CD4-positive, CD25-positive, alpha-beta regulatory T cell (primary cell): ENCODE results near the gene FOXK1. TPM values are rescaled to one million over a fixed set of nuclear protein-coding genes. Genes with fewer than 3 reads are reported as not detected.

ENCODE experiments used
- ATAC-seq, 2 donors: fragments of 150-1000 bp; cut with Tn5 transposase; one replicate each; pipeline ENCODE4 v1.10.0; 2021; ENCODE audit warnings: low read depth in 2 of 2, moderate number of reproducible peaks in 2 of 2, moderate library complexity in 1 of 2
- DNase-seq, 3 donors: peaks; one replicate each; pipeline versions ENCODE4 v3.0.0 to v3.0.0-alpha.2; 2012 to 2022; ENCODE audit warnings: mixed read lengths in 1 of 3
- H3K27ac ChIP-seq: one replicate; pipeline ENCODE4 v1.7.0; 2013; ENCODE audit warnings: mild to moderate bottlenecking, low read length; ENCODE audit not compliant: insufficient read depth, poor library complexity, severe bottlenecking
- H3K27me3 ChIP-seq: one replicate; pipeline ENCODE4 v1.7.0; 2013; ENCODE audit warnings: low read length; ENCODE audit not compliant: control insufficient read depth, insufficient read depth
- H3K36me3 ChIP-seq: one replicate; pipeline ENCODE4 v1.7.0; 2013; ENCODE audit warnings: mild to moderate bottlenecking, low read length, moderate library complexity; ENCODE audit not compliant: control insufficient read depth, insufficient read depth
- H3K4me1 ChIP-seq: 2 replicates; pipeline ENCODE4 v1.7.0; 2013; ENCODE audit warnings: mild to moderate bottlenecking, low read length; ENCODE audit not compliant: insufficient read depth, control insufficient read depth, poor library complexity, severe bottlenecking
- H3K4me3 ChIP-seq: one replicate; pipeline ENCODE4 v1.7.0; 2013; ENCODE audit warnings: low read depth, mild to moderate bottlenecking, low read length, moderate library complexity
- H3K9me3 ChIP-seq, 2 experiments: 1 replicate in 1 of 2; 2 replicates in 1 of 2; pipeline ENCODE4 v1.7.0; 2013; ENCODE audit warnings: low read length in 2 of 2, mild to moderate bottlenecking in 1 of 2, moderate library complexity in 1 of 2; ENCODE audit not compliant: control insufficient read depth in 2 of 2
- H3K27ac Mint-ChIP-seq, 3 donors: one replicate each; pipeline ENCODE4 v1.8.0; 2020 to 2022; ENCODE audit warnings: mild to moderate bottlenecking in 3 of 3, mixed read lengths in 3 of 3, moderate library complexity in 2 of 3
- H3K27me3 Mint-ChIP-seq: one replicate; pipeline ENCODE4 v1.8.0; 2022; ENCODE audit warnings: mild to moderate bottlenecking, mixed read lengths
- H3K36me3 Mint-ChIP-seq: one replicate; pipeline ENCODE4 v1.8.0; 2020; ENCODE audit warnings: mixed read lengths
- H3K4me1 Mint-ChIP-seq, 4 donors: one replicate each; pipeline ENCODE4 v1.8.0; 2020 to 2022; ENCODE audit warnings: mixed read lengths in 4 of 4, mild to moderate bottlenecking in 1 of 4
- H3K4me3 Mint-ChIP-seq, 4 donors: one replicate each; pipeline ENCODE4 v1.8.0; 2020 to 2022; ENCODE audit warnings: mild to moderate bottlenecking in 4 of 4, mixed read lengths in 4 of 4, moderate library complexity in 3 of 4
- H3K9me3 Mint-ChIP-seq, 7 donors: one replicate each; pipeline ENCODE4 v1.8.0; 2020 to 2022; ENCODE audit warnings: mixed read lengths in 7 of 7, mild to moderate bottlenecking in 3 of 7, moderate library complexity in 2 of 7
- polyA plus RNA-seq, 4 donors: library from polyadenylated mRNA; unstranded; fragments of 300-500 nt; fragmentation: Illumina TruSeq; gene quantifications; one replicate each; pipeline ENCODE4 v1.2.3, GENCODE V29; 2021
- total RNA-seq: library from RNA; stranded (reverse); gene quantifications from one replicate; pipeline ENCODE4 v1.2.3, GENCODE V29; 2022

FOXK1 gene
- total and polyA plus RNA-seq, 5 donors from 2014 or later: 1.8 to 55.1 (median 2.7) TPM

DNA sequence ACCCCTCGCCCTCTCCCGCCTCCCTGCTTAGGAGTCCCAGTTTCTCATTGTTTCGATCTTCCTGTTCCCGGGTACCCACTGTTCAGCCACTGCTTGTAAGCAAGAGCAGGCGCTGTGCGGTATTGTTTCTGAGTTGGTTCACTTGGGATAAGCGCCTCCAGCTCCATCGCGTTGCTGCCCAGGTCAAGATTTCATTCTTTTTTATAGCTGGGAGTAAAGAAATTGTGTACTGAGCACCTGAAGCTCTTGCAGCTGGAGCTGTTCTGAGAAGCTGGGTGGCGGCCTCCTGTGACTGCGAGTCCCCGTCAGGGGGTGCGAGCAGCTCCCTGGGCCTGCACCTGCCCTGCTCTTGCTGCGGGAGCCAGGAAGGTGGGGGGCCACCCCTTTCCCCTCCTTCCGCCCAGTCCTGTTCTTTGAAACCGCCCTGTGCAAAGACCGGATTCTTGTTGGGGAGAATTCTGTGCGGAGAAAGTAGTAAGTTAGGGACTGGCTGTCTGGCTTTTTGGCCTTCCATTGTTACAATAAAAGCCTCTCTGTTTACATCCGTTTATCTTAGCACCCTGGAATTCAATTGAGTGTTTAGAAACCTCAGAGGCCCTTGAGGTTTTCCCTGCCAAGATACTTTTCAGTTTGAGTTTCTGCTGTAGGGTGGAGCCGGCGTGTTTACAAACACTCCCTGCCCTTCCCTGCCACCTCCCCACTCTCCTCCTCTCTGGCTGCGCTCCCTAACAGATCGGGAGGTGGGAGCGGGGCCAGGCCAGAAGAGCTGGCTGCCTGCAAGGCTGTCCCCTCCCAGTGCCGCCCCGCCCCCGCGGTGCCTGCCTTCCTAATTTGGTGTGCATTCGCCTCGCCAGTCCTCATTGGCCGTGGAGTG, 62.5 kb downstream of the FOXK1 start:
- H3K9me3 ChIP-seq: no peaks in the 10 kb centered on the region
- H3K27me3 ChIP-seq: no peaks in the 10 kb centered on the region
- Mint-ChIP-seq H3K36me3 (peaks cover 20% of the 10 kb centered on the region), H3K9me3 (peaks cover 0 to 2% (median 0%) of the 10 kb centered on the region in 7 donors), H3K27me3 (no peaks in the 10 kb centered on the region), H3K4me1 (peaks cover 28 to 83% (median 48%) of the 10 kb centered on the region in 4 donors), H3K27ac (peak overlapping the region; percentile 91 to 94 (median 91)), H3K4me3 (peak overlapping the region; percentile 85 to 90 (median 88))
- ATAC-seq (peak; percentile 78), DNase-seq (peak; percentile 56 to 86 (median 62))
- H3K4me3 ChIP-seq: peak overlapping the region; percentile 60
- H3K4me1 ChIP-seq: peaks cover 44% of the 10 kb centered on the region
- H3K27ac ChIP-seq: peak overlapping the region; percentile 84
- H3K36me3 ChIP-seq: peaks cover 21% of the 10 kb centered on the region

DNA sequence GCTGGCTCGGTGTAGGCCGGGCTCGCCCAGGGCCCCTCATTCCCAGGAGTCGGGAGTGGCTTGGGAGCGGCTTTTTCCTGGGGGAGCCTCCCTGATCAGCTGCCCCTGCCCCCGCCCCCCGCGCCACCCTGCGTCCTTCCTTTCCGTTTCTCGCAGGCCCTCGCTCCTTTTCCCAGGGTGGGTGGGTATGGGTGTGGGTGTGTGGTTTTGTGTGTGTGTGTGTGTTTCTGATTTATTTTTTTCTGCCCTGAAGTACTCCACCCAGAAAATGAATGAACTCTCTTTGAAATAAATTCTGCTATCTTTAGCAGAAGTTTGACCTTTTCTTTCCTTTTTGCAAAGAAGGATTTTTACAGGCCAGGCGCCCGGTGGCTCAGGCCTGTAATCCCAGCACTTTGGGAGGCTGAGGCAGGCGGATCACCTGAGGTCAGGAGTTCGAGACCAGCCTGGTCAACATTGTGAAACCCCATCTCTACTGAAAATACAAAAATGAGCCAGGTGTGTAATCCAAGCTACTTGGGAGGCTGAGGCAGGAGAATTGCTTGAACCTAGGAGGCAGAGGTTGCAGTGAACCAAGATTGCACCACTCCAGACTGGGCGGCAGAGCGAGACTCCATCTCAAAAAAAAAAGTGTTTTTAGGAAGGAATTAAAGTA, 63.3 kb downstream of the FOXK1 start:
- H3K9me3 ChIP-seq: no peaks in the 10 kb centered on the region
- H3K36me3 ChIP-seq: peaks cover 21% of the 10 kb centered on the region
- DNase-seq (peak in 1 of 3 donors; percentile 77), ATAC-seq (peak; percentile 16 to 18)
- Mint-ChIP-seq H3K27ac (peak overlapping the region; percentile 91 to 94 (median 91)), H3K27me3 (no peaks in the 10 kb centered on the region), H3K4me3 (peak overlapping the region; percentile 85 to 90 (median 88)), H3K36me3 (peaks cover 20% of the 10 kb centered on the region), H3K9me3 (no peaks in the 10 kb centered on the region), H3K4me1 (peaks cover 25 to 79% (median 44%) of the 10 kb centered on the region in 4 donors)
- peak overlapping the region; percentile 94 for H3K4me3 ChIP-seq
- H3K27me3 ChIP-seq: no peaks in the 10 kb centered on the region
- peaks cover 41% of the 10 kb centered on the region for H3K4me1 ChIP-seq
- peak overlapping the region; percentile 84 for H3K27ac ChIP-seq

DNA sequence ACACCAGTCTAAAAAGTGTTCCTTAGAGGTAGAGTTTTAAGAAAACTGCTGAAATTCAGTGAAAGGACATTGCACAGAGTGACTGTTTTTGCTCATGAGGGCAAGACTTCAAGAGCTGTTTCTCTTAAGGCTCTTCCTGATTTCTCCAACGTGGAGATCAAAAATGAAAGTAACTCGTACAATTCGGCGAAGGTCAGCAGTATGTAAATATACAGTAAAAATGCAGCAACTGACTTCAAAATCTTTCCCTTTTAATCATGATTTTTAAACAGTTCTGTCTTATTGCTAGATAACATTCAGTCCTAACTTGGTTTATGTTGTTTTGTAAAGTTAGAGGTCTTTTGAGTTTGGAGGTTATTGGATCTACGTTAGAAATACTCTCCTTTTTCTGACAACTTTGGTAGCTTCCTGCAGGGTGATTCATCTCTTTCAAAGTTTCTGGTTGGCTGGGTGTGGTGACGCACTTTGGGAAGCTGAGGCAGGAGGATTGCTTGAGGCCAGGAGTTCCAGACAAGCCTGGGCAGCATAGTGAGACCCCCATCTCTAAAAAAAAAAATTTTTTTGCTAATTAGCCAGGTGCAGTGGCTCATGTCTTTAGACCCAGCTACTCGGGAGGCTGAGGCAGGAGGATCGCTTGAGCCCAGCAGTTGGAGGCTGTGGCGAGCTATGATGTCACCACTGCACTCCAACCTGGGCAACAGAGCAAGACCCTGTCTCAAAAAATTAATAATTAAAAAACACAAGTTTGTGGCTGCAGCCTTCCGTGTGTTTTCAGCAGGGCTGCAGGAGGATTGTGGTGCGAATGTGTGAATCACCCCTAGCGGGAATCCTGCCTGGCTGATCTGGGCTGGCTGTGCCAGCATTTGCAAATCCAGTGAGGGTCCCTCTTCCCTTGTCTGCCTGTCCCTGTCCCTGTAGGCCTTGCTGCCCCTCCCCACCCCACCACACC, 64.2 kb downstream of the FOXK1 start:
- H3K36me3 Mint-ChIP-seq: peaks cover 20% of the 10 kb centered on the region
- Histone ChIP-seq H3K27me3 (no peaks in the 10 kb centered on the region), H3K4me3 (peak overlapping the region; percentile 94), H3K9me3 (no peaks in the 10 kb centered on the region), H3K27ac (peak overlapping the region; percentile 84), H3K36me3 (peaks cover 18% of the 10 kb centered on the region), H3K4me1 (peaks cover 41% of the 10 kb centered on the region)
- H3K27me3 Mint-ChIP-seq: no peaks in the 10 kb centered on the region
- H3K4me3 Mint-ChIP-seq: peak overlapping the region; percentile 85 to 90 (median 88)
- peak overlapping the region; percentile 91 to 94 (median 91) for H3K27ac Mint-ChIP-seq
- H3K9me3 Mint-ChIP-seq: no peaks in the 10 kb centered on the region
- DNase-seq: peak in 2 of 3 donors; percentile 13 to 81
- H3K4me1 Mint-ChIP-seq: peaks cover 25 to 74% (median 44%) of the 10 kb centered on the region in 4 donors
- ATAC-seq: no peak

DNA sequence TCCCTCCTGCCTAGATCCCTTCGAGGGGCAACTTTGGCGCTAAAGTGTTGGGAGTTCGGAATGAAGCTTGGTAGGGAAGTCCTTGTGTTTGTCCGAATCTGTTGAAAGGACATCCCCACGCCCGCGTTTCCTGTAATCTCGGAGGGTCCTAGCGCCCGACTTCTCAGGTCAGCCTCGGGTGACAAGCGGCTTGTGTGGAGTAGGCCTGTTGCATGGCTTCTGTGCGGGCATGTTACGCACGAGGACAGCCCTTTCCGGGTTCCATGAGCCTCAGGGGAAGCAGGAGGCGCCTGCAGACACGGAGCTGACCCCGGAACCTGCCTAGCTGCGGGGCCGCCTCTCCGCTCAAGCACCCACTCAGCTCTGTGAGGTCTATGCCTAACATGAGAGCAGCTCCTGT, 64.9 kb downstream of the FOXK1 start:
- H3K4me3 Mint-ChIP-seq: peak overlapping the region in 3 of 4 donors; percentile 21 to 57 (median 35)
- no peaks in the 10 kb centered on the region for H3K9me3 Mint-ChIP-seq
- peaks cover 41% of the 10 kb centered on the region for H3K4me1 ChIP-seq

DNA sequence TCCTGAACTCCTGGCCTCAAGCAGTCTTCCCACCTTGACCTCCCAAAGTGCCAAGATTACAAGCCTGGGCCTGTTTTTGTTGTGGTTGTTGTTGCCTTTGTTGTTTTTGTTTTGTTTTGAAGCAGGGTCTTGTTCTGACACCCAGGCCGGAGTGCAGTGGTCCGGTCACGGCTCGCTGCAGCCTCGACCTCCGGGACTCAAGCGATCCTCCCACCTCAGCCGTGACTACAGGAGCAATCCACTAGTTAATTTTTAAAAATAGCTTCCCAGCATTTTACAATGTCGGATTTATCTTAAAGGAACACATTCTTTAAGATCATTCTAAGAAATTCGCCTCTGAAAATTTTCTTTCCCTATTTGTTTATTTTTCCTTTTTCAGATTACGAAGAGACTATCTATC, 65.7 kb downstream of the FOXK1 start:
- Histone ChIP-seq H3K27me3 (no peaks in the 10 kb centered on the region), H3K4me1 (peaks cover 41% of the 10 kb centered on the region), H3K36me3 (peaks cover 4% of the 10 kb centered on the region), H3K9me3 (no peaks in the 10 kb centered on the region), H3K4me3 (no peak overlapping the region), H3K27ac (peak overlapping the region; percentile 84)
- ATAC-seq: no peak
- Mint-ChIP-seq H3K27ac (peak overlapping the region; percentile 81 to 94 (median 91)), H3K36me3 (peaks cover 14% of the 10 kb centered on the region), H3K4me1 (peaks cover 23 to 65% (median 39%) of the 10 kb centered on the region in 4 donors), H3K9me3 (no peaks in the 10 kb centered on the region), H3K4me3 (peak overlapping the region; percentile 27 to 82 (median 62)), H3K27me3 (no peaks in the 10 kb centered on the region)
- DNase-seq: no peak

More for the DNA sequence above, 64.9 kb downstream of the FOXK1 start:
- ATAC-seq (no peak), DNase-seq (no peak)
- Histone ChIP-seq H3K4me3 (no peak overlapping the region), H3K36me3 (peaks cover 11% of the 10 kb centered on the region), H3K27ac (peak overlapping the region; percentile 84), H3K27me3 (no peaks in the 10 kb centered on the region), H3K9me3 (no peaks in the 10 kb centered on the region)
- peaks cover 15% of the 10 kb centered on the region for H3K36me3 Mint-ChIP-seq
- no peaks in the 10 kb centered on the region for H3K27me3 Mint-ChIP-seq
- peaks cover 23 to 69% (median 40%) of the 10 kb centered on the region in 4 donors for H3K4me1 Mint-ChIP-seq
- peak overlapping the region; percentile 67 to 91 (median 75) for H3K27ac Mint-ChIP-seq

DNA sequence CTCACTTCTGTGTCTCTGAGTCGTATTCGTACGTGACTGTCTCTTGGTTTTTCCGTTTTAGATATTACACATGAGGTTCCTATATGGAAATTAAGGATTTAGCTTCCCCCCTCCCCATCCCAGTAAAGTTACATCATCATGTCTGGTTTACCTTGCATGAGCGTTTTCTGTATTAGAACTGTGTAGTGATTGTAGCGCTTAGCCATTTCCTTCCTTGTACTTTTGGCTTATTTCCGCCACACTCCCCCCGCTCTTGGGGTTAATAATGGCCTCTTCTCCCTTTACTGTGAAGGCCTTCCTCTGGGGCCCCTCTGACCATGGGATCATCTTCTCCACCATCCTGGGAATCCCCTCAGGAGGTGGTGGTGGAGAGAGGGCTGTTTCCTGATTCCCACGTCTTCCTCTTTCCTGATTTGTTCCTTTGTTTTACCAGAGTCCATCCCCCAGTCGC, 66.2 kb downstream of the FOXK1 start:
- Mint-ChIP-seq H3K27ac (peak overlapping the region; percentile 82 to 94 (median 91)), H3K36me3 (peaks cover 14% of the 10 kb centered on the region), H3K9me3 (no peaks in the 10 kb centered on the region), H3K4me3 (peak overlapping the region; percentile 56 to 82 (median 71)), H3K4me1 (peaks cover 23 to 65% (median 41%) of the 10 kb centered on the region in 4 donors), H3K27me3 (no peaks in the 10 kb centered on the region)
- H3K9me3 ChIP-seq: no peaks in the 10 kb centered on the region
- peaks cover 44% of the 10 kb centered on the region for H3K4me1 ChIP-seq
- no peaks in the 10 kb centered on the region for H3K36me3 ChIP-seq
- no peak overlapping the region for H3K4me3 ChIP-seq
- no peak for ATAC-seq
- no peak for DNase-seq
- H3K27me3 ChIP-seq: no peaks in the 10 kb centered on the region
- peak overlapping the region; percentile 50 for H3K27ac ChIP-seq

DNA sequence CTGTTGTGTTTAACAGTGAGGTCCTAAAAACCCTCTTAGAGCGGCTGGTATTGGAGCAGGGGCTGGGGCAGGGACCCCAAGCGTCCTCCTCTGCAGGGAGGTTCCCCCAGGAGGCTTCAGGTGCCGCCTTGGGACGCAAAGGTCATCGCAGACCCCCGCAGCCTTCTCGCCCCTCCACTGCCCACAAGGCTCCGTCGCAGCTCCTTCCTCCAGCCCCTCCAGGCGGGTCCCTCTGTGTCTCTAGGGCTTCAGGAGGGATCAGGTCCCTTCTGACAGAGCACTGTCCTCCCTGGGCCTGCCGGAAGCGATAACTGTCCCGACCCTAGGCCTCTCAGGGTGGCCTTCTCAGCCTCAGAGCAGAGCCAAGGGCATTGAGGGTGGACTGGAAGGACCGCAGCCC, 67.3 kb downstream of the FOXK1 start:
- Histone ChIP-seq H3K36me3 (peaks cover 2% of the 10 kb centered on the region), H3K27me3 (no peaks in the 10 kb centered on the region), H3K27ac (no peak overlapping the region), H3K4me1 (peaks cover 50% of the 10 kb centered on the region), H3K9me3 (no peaks in the 10 kb centered on the region), H3K4me3 (no peak overlapping the region)
- ATAC-seq (no peak), DNase-seq (no peak)
- Mint-ChIP-seq H3K9me3 (no peaks in the 10 kb centered on the region), H3K27me3 (no peaks in the 10 kb centered on the region), H3K27ac (peak overlapping the region in 2 of 3 donors; percentile 69 to 94), H3K4me3 (peak overlapping the region in 3 of 4 donors; percentile 52 to 81 (median 58)), H3K36me3 (peaks cover 16% of the 10 kb centered on the region), H3K4me1 (peaks cover 19 to 60% (median 35%) of the 10 kb centered on the region in 4 donors)
